IPS DF 4.7 (cell line): Measurements from ENCODE around the gene SART3.

ENCODE experiments used
- DNase-seq: peaks from one replicate; pipeline ENCODE4 v3.0.0-alpha.2; 2013; ENCODE audit warnings: low spot score; ENCODE audit errors: extremely low read depth

The SART3 gene, protein sequence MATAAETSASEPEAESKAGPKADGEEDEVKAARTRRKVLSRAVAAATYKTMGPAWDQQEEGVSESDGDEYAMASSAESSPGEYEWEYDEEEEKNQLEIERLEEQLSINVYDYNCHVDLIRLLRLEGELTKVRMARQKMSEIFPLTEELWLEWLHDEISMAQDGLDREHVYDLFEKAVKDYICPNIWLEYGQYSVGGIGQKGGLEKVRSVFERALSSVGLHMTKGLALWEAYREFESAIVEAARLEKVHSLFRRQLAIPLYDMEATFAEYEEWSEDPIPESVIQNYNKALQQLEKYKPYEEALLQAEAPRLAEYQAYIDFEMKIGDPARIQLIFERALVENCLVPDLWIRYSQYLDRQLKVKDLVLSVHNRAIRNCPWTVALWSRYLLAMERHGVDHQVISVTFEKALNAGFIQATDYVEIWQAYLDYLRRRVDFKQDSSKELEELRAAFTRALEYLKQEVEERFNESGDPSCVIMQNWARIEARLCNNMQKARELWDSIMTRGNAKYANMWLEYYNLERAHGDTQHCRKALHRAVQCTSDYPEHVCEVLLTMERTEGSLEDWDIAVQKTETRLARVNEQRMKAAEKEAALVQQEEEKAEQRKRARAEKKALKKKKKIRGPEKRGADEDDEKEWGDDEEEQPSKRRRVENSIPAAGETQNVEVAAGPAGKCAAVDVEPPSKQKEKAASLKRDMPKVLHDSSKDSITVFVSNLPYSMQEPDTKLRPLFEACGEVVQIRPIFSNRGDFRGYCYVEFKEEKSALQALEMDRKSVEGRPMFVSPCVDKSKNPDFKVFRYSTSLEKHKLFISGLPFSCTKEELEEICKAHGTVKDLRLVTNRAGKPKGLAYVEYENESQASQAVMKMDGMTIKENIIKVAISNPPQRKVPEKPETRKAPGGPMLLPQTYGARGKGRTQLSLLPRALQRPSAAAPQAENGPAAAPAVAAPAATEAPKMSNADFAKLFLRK

DNA sequence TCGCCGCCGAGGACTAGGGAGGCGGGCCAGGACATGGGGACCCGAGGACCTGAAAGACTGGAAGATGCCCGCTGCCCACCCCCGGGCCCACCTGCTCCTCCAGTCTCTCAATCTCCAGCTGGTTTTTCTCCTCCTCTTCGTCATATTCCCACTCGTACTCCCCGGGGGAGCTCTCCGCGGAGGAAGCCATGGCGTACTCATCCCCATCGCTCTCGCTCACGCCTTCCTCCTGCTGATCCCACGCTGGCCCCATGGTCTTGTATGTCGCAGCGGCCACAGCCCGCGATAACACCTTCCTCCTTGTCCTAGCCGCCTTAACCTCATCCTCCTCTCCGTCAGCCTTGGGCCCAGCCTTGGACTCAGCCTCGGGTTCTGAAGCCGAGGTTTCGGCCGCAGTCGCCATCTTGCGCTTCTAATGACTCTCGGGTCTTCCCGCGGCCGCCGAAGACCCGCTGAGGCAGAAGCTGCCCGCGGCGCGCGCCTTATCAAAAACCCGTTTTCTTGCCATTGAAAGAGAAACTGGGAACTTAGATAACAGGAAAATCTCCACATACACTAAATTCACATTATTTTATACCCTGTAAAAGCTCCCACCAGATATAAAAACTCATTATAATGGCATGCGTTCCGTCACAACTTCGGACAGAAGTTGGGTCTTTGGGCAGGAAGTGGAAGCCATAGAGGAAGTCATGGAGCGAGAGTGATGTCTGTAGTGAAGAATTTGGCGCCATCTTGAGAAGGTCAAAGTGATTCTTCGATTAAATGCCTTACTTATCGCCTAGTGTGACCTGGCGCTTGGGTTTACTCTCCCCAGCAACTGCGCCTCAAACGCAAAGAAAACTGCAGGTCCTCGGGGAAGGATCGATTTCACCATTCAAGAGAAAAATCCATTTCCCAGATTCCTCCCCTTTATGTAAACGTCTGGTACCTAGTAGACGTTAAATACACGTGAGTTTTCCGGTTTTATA, at the start of gene SART3:
Gene SART3, minus strand, starts transcription at position 422 of the 968 bp plus-strand sequence. Its CDS starts 19 bp downstream, at position 403.
- DNase-seq: peak; percentile 97

DNA sequence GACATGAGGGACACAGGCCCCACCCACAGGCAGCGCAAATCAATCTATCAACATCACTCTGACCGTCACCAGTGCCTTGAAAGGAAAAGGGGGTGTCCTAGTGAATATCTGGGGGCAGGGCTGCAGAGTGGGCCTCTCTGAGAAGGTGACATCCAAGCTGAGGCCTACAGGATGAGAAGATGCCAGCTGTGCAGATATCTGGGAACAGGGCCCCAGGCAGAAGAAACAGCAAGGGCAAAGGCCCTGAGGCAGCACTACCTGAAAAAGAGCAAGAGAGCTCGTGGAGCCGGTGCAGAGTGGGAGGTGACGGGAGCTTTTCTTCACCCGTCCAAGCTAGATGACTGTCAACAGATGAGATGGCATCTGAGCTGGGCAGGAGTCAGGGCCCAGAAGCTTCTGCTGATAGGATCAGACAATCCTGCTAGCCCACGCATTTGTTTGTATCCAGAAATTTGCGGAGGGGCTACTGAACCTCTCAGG, 49.4 kb upstream of the SART3 start:
- no peak for DNase-seq

DNA sequence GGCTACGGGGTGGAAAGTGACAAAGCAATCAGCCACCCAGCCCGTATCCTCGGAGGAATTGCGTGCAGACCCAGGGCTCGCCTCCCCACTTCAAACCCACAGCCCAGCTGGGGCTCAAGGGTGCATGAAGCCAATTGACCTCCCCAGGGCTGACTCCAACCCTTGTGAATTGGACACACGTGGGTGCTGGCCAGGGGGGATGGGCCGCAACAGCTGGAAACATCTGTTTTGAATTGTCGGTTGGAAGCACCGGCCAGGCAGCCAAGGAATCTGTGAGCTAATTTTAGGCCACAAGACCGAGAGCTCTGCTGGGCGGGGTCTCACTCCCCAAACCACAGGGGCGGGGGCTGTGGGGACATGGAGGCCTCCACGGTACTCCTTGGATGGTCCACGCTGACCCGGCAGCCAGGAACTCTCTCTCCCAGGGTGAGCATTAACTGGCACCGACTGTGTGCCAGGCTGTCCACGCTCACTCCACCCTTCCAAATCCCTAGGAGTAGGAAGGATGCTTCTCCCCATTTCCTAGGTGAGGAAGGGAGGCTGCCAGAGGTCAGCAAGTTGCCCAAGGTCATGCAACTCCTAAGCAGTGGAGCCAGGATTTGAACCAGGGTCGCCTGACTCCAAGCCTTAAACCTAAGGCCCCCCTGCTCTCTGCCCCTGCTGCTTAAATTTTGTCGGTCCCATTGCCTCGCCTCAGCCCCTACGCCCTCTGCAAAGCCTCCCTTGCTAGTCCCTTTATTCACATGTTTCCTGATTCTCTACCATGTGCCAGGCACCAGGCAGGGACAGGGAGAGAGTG, 48.8 kb upstream of the SART3 start:
- DNase-seq: no peak

DNA sequence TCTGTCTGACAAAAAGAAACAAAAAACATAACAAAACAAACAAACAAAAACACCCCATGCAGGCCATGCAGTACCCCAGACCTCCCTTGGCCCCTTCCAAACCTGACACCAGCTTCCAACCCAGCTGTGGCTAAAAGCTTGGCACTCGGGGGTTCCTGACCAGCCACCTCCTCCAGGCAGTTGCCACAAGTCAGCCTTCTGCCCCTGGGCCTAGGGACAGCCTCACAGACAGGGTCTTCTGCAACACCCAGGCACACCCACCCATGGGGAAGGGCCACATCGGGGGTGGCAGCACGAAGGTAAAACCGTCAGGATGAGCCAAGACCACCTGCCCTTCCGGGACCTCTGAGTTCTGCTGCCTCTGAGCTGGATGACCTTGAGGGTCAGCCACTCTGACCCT, 47.6 kb upstream of the SART3 start:
- no peak for DNase-seq

DNA sequence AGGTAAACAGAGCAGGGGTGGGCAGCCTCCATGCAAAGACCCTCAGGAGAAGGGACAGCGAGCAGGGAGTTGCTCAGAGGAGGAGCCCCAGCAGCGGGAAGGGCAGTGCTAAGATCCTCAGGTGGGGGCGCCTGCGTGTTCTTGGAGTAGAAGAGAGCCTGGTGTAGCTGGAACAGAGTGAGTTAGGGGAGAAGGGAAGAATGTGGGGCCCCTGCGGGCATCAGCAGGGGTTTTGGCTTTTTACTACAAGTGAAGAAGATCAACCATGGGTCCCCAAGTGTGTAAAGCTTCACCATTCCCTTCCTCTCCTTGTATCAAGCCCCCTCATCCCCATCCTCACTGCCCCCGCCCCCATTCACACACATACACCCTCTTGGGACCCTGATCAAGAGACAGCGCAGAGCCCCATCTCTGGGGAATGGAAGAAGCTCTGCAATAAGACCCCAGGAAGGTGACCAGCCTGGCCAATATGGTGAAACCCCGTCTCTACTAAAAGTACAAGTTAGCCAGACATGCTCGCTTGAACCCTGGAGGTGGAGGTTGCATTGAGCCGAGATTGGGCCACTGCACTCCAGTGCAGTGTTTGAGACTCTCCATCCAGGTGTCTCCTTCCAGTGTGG, 47.1 kb upstream of the SART3 start:
- no peak for DNase-seq

DNA sequence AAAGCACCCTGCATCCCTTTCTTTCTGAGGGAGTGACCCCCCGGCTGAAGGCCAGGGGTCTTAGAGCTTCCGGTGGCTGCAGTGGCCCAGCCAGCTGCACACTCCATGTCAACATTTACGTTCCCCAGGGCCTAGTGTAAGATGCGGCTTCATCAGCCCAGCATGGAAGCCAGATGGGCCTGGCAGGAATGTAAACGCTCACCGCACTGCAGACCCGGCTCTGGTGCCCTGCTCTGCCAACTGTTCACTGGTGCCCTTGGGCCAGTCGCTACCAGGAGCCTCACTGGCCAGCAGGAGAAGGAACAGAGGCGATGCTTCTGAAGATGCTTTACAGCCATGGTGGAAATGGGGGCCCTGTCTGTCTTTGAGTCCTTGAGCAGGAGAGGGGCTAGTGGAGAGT, 45.5 kb upstream of the SART3 start:
- no peak for DNase-seq

DNA sequence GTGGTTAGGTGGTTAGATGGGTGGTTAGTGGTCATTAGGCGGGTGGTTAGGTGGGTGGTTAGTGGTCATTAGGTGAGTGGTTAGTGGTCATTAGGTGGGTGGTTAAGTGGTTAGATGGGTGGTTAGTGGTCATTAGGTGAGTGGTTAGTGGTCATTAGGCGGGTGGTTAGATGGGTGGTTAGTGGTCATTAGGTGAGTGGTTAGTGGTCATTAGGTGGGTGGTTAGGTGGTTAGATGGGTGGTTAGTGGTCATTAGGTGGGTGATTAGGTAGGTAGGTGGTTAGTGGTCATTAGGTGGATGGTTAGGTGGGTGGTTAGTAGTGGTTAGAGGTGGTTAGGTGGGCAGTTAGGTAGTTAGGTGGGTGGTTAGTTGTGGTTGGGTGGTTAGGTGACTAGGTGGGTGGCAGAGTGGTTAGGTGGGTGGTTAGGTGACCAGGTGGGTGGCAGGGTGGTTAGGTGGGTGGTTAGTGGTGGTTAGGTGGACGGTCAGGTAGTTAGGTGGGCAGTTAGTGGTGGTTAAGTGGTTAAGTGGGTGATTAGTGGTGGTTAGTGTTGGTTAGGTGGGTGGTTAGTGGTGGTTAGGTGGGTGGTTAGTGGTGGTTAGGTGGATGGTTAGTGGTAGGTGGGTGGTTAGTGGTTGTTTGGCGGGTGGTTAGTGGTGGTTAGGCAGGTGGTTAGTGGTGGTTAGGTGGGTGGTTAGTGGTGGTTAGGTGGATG, 44.9 kb upstream of the SART3 start:
- DNase-seq: no peak

DNA sequence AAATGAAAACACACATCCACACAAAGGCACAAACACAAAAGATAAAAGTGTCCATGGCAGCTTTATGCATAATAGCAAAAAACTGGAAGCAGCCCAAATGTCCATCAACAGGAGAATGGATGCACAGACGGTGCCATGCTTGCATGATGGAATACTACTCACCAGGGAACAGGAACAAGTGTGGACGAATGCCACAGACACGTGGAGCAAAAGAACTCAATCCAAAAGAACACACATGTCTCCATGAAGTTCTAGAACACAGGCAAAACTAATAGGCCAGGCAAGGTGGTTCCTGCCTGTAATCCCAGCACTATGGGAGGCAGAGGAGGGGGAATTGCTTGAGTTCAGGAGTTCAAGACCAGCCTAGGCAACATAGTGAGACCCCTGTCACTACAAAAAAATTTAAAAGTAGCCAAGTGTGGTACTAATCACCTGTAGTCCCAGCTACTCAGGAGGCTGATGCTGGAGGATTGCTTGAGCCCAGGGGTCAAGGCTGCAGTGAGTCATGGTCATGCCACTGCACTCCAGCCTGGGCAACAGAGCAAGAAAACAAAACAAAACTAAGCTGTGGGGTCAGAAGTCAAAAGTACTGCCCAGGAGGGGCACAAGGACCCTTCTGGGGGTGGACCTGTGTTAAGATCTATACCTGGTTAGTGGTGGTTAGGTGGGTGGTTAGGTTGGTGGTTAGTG, 44.2 kb upstream of the SART3 start:
- DNase-seq: no peak

DNA sequence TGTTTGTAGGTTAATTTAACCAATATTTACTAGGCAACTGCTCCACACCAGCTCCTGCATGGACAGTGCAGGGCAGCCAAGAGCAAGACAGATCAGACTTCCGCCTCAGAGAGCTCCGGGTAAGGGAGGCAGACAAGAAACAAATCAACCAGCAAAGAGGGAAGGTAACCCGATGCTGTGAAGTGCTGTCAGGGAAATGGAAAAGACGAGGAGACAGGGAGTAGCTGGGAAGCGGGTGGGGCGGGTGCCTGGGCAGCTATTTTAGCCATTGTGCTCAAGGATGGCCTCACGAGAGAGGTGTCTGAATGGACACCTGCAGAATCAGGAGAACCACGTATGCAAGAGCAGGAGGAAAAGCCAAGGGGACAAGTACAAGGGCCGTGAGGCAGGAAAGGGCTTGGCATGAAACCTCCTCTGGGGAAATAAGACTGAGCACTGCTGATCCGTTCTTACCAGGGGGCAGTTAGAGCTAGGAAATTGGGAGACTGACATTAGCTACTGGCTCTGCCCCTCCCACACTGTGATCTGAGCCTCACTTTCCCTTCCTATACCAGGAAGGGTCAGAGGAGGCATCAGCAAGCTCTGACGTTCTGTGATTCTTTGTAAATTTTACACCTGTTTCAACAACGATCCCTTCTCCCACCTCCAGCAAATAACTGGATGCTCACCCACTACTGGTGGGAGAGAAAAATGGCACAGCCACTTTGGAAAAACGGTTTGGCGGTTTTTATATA, 43.4 kb upstream of the SART3 start:
- DNase-seq: no peak

DNA sequence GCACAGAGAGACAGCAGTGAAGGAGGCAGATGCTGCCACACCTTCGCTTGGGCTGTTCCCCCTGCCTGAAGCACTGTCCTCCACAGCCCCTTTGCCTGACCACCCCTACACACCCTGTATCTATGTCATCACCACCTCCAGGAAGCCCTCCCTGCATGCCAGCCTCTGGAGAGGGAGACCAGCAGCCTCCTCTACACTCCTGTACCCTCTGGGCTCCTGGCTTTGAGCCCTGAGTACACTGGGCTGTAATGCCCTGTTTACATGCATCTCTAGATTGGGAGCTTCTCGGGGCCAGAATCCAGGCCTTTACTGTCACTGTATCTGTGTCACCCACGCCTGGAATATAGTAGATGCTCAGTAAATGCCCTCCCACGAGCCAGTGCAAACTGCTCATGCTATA, 42.8 kb upstream of the SART3 start:
- no peak for DNase-seq

DNA sequence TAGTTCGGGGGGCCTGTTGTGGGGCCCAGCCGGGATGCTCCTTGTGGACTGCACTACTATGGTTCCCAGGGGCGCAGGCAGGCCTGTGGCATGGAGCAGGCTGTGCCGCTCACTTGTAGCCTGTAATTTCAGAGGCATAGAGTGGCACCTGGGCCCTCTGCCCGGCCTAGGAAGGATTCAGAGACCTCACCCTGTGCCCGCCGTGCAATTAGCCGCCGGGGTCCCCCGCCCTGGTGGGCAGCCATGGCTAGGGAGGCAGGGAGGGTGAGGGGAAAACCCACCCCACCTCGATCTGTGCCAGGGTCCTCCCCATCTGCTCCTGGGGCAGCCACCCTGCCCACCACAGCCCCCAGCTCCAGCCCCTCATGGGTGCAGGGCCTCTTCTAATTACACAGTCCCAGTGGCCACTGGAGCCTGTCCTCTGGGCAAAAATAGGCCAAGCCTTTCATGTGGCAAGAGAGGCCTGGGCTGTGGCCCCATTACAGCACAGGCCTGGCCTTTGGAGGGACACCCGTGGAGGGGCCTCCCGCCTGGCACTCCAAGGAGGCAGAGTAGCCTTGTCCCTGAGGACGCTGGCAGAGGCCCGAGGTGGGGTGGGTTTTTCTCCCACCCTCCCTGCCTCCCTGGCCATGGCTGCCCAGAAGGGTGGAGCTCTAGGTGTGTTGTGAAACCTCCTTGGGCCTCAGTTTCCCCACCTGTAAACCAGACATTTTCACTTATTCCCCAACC, 42.2 kb upstream of the SART3 start:
- no peak for DNase-seq

DNA sequence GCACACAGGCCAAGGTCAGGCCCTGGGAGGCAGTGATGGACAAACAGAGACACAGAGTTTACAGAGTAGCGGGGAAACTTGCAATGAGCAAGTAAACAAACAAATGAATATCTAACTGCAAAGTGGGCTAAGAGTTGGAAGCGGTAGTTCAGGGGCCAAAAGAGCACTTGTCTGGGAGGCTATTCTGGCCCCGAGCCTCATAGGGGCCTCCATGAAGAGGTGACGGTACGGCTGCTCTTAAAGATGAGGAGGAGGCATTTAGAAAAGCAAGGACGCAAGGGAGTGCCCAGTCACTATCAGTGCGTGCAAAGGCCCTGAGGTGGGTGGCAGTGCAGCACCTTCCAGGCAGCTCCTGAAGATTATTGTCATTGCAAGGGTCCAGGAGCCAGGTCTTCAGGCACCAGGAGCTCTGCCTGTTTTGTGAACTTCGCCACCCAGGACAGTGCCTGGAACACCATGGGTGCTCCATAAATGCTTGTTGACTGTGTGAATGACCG, 41.3 kb upstream of the SART3 start:
- no peak for DNase-seq

DNA sequence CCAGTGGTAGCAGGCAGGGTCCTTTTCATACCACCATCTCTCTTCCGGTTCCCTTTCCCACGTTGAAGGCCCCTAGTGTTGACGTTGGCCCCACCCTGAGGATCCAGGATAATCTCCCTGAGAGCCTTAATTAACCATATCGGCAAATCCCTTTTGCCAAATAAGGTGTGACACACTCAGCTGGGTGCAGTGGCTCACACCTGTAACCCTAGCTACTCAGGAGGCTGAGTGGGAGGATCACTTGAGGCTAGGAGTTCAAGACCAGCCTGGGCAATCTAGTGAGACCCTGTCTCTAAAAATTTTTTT, 39.7 kb upstream of the SART3 start:
- no peak for DNase-seq

DNA sequence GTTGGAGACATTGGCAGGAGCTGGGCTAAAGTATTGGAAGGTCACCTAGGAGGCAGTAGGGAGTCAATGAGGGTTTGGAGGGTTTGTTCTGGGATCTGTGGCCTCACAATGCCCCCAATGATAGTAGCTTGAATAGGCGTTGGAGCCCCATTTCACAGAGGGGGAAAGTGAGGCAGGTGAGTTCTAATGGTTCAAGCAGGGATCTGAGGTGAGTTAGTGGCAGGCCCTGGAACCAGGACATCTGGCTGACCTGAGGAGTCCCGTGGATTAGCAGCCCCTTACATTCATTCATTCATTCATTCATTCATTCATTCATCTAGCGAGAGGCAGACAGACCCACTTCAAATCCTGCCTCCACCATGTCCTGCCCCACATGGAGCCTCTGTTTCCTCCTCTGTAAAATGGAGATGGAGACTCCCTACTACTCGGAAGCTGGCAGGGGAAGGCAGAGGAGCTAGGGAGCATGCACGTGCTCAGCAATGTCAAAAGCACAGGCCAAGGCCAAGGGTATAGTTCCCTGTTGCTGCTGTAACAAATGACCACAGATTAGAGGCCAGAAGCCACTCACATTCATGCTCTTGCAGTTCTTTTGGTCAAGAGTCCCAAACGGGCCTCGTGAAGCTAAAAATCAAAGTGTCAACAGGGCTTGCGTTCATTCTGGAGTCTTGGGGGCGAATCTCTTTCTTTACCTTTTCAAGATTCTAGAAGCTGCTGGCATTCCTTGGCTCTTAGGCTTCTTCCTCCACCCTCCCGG, 39.2 kb upstream of the SART3 start:
- no peak for DNase-seq

DNA sequence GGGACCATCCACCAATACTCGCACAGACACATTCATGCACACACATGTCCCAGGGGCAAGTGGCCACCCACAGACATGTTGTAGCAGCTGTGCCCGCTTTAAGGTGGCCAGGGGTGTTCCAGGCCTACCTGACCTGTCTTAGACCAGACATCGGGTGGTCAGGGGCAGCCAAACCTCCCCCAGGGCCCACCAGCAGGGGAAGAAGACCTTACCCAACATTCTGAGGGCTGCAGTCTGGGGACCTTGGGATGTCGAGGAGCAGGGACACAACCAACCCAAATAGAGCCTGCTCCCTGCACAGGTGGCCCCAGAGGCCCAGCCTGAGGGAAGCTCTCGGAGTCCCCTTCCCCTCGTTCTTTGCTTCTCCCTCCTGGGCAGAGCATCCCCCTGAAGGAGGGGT, 38.6 kb upstream of the SART3 start:
- no peak for DNase-seq

DNA sequence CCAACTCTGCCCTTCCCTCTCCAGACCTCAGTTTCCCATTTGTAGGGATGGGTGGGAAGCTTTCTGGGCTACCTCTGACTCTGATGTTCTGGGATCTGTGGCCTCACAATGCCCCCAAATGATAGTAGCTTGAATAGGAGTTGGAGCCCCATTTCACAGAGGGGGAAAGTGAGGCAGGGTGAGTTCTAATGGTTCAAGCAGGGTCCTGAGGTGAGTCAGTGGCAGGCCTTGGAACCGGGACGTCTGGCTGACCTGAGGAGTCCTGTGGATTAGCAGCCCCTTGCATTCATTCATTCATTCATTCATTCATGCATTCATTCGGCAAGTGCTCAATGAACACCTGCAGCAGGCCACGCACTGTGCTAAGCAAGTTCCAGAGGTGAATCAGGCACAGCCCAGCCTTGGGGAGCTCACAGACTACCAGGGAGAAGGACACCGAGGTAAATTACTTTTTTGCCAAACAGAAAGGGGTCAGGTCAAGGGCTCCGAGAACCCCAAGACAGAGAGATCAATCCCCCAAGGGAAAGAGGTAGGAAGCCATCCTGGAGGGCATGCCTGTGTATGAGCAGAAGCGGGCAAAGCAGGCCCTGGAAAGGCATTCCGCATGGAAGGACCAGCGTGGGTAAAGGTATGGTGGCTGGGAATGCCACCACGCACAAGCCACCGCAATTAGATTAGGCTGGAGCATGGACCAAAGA, 37.7 kb upstream of the SART3 start:
- no peak for DNase-seq
